ENCODE data around the gene DDIT3.

Gene DDIT3

GRCh38 chr12:57485695-57486094 is 34.6 kb downstream of the DDIT3 start:
- no peak for DNase-seq (ENCODE audit: low spot score)

GRCh38 chr12:57483466-57483865 is 36.8 kb downstream of the DDIT3 start:
- DNase-seq (ENCODE audit: low spot score): peak; percentile 52

GRCh38 chr12:57481671-57482070 is 38.6 kb downstream of the DDIT3 start:
- DNase-seq (ENCODE audit: low spot score): no peak

- DNase-seq (ENCODE audit: low spot score): no peak
These were observed 40.8 kb downstream of the DDIT3 start, which contains the start of gene ARHGAP9 for GRCh38 chr12:57479376-57480115. ARHGAP9 (minus strand) TSS chr12:57479866; CDS start chr12:57479406, 460 bp downstream.

GRCh38 chr12:57479043-57479375 is 41.3 kb downstream of the DDIT3 start:
- DNase-seq (ENCODE audit: low spot score): no peak

GRCh38 chr12:57477710-57478681 is 42.3 kb downstream of the DDIT3 start:
- no peak for DNase-seq (ENCODE audit: low spot score)

DNA sequence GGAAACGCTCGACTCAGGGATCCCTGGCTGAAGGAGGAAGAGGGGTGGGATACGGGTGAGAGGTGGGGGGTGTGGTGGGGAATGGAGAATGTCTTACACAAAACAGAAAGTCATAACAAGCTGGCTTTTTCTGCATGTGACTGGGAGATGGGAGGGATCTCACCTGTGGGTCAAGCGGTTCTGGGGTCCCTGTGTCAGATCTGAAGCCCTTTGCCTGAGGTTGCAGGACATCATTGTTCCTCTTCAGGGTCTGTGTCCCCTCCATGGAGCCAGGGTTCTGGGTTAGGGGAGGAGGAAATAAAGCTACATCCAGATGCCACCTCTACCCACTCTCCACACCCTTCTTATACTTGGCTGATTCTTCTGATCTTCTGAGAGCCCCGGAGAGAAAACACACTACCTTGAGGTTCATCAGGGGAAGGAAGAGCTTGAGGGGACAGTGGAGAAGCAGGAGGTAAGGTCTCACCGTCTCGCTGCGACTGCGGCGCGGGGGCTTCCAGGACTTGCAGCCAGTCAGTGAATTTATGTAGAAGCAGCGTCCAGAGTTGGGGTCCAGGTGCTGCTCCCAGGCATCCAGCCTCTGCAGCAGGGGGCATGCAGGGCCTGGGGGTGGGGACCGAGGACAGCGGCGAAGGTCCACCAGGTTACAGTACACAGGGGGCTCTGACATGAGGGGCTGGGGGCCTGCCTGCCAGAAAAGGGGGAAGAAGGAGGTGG is 43.2 kb downstream of the DDIT3 start:
- DNase-seq (ENCODE audit: low spot score): no peak

GRCh38 chr12:57476162-57476992 is 43.9 kb downstream of the DDIT3 start:
- DNase-seq (ENCODE audit: low spot score): no peak

DNA sequence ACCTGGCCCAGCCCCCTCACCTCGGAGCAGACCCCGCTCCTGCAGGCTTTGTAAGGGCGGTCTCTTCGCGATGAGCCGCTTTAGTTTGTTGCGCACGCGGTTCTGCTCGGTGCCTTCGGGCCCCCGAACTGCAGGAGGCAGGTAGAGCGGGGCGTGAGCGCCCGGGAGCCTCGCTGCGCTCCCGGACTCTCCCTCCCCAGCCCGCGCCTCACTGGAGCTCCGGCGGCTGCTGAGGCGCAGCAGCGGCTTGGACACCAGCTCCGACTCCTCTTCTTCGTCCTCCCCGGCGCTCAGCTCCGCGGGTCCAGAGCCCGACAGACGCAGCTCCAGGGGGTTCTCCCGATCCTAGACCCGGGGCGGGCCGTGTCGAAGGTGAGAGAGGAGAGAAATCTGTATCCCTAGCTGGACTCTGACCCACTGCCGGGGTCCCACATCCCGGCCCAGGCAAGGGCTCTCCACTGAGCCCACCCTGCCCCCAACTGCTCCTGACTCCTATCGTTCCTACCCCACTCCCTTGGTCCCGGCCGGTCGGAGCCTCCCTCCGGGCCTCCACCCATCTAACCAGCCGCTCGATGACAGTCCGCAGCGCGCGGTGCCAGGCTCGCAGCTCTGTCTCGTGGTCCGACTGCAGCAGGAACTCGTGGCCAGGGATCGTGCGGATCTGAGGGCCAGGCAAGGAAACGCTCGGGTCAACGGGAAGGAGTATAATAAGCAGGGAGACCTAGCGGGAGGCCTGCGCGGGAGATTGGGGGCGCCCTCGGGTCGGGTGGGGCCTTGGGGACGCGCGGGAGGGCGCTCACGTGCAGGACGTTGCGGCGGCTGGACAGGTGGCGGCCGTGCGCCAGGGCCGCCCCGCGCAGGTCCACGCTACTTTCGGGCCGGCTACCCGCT is 44.8 kb downstream of the DDIT3 start:
- DNase-seq (ENCODE audit: low spot score): peak; percentile 66

DNA sequence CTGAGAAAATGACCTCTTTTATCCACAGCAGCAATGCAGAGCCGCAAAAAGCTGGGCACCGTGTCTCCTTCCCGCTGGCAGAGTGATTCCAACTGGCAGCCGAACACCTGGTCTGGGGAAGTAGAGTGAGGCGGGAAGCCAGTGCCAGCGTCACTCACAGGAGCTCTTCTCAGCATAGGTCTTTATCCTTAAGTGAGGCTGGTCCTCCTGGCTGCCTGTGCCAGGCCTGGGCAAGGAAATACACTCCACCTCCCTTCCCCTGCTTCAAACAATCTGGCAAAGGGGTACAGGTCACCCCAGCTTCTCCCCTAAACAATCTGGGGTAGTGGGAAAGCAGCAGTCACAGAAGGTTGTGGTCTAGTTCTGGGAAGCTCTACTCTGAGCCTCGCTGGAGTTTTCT is 45.5 kb downstream of the DDIT3 start:
- no peak for DNase-seq (ENCODE audit: low spot score)

DNA sequence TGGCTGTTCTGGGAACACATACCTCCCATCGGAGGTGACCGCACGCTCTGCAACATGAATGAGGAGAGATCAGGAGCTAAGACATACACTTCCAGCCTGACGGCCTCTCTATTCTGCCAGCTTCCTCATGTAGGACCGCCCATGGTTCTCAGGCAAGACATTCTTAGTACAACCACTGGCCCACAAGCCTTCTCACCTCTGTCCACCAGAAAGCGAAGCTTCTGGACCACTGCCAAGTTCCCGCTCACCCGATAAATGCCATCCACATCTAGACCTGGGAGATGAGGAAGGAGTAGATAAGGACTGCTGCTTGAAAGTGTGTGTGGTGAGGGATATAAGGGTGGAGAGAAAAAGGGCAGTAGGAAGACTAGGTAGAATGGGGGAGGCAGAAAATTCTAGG is 45.9 kb downstream of the DDIT3 start:
- no peak for DNase-seq (ENCODE audit: low spot score)

DNA sequence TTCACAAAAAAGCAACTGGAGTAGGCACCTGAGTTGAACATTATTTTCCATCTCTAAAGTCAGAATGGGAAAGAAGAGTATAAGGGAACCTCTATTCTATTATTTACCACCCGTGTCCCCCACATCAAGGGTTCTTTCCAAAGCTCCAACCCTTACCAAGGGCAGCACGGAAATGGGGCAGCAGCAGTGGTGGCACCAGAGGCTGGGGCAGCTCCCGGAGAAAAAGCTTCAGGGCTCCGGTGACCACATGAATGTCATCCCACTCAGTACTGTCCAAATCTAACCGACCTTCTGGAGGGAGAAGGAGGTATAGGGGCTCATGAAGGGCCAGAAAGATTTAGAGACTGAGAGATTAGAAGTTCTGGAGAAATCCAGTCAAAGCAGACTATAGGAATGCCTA is 46.4 kb downstream of the DDIT3 start:
- DNase-seq (ENCODE audit: low spot score): no peak

GRCh38 chr12:57473392-57473791 is 46.9 kb downstream of the DDIT3 start:
- no peak for DNase-seq (ENCODE audit: low spot score)

- no peak for DNase-seq (ENCODE audit: low spot score)
These were observed 47.9 kb downstream of the DDIT3 start for GRCh38 chr12:57472391-57472790.

DNA sequence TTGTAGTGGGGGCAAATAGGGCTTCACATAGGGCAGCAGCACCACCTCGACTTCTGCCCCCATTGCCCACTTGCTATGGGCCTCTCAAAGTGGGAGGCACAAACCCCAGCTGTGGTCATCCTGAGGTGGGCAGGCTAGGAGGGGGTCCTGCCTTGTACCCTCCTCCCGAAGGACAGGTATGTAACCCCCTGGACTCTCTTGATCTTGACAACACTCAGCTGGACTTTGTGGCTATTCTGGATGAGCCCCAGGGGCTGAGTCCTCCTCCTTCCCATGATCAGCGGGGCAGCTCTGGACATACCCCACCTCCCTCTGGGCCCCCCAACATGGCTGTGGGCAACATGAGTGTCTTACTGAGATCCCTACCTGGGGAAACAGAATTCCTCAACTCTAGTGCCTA is 48.7 kb downstream of the DDIT3 start:
- DNase-seq (ENCODE audit: low spot score): no peak

GRCh38 chr12:57470970-57471656 is 49.2 kb downstream of the DDIT3 start:
- DNase-seq (ENCODE audit: low spot score): no peak

DNA sequence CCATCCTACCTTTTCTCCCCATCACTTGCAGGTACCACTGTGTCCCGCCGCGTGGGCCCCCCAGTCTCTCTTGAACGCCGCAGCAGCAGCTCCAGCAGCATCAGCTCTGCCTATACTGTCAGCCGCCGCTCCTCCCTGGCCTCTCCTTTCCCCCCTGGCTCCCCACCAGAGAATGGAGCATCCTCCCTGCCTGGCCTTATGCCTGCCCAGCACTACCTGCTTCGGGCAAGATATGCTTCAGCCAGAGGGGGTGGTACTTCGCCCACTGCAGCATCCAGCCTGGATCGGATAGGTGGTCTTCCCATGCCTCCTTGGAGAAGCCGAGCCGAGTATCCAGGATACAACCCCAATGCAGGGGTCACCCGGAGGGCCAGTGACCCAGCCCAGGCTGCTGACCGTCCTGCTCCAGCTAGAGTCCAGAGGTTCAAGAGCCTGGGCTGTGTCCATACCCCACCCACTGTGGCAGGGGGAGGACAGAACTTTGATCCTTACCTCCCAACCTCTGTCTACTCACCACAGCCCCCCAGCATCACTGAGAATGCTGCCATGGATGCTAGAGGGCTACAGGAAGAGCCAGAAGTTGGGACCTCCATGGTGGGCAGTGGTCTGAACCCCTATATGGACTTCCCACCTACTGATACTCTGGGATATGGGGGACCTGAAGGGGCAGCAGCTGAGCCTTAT is 49.9 kb downstream of the DDIT3 start:
- DNase-seq (ENCODE audit: low spot score): no peak

DNA sequence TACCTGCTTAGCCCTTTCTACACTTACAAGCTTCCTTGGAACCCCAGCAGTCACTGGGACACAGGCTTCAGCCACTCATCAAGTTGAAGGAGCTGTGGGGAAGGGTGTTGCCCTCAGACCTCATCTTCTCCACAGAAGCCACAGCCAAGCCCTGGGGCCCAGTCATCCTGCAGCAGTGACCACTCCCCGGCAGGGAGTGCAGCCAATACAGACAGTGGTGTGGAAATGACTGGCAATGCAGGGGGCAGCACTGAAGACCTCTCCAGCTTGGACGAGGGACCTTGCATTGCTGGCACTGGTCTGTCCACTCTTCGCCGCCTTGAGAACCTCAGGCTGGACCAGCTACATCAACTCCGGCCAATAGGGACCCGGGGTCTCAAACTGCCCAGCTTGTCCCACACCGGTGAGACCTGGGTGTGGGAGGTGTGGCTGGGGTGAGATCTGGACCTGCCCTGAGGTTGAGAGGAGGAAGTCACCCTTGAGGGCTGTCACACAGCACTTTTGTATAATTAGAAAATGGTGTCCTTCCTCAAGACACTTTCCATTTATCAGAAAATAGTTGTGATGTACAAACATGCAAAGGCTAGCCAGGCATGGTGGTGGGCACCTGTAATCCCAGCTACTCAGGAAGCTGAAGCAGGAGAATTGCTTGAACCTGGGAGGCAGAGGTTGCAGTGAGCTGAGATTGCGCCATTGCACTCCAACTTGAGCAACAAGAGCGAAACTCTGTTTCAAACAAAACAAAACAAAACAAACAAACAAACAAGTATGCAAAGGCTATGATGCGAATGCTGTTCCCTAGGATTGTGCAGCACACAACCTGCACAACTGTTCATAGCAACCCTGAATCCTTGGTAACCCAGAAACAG is 50.8 kb downstream of the DDIT3 start:
- DNase-seq (ENCODE audit: low spot score): no peak
